NCI-H510A (cell line): Measurements from ENCODE around the gene SSBP2.

Experiments used
- DNase-seq: peaks from one replicate; lab custom pipeline; 2025; lab: John Stamatoyannopoulos, UW

Gene SSBP2

DNA sequence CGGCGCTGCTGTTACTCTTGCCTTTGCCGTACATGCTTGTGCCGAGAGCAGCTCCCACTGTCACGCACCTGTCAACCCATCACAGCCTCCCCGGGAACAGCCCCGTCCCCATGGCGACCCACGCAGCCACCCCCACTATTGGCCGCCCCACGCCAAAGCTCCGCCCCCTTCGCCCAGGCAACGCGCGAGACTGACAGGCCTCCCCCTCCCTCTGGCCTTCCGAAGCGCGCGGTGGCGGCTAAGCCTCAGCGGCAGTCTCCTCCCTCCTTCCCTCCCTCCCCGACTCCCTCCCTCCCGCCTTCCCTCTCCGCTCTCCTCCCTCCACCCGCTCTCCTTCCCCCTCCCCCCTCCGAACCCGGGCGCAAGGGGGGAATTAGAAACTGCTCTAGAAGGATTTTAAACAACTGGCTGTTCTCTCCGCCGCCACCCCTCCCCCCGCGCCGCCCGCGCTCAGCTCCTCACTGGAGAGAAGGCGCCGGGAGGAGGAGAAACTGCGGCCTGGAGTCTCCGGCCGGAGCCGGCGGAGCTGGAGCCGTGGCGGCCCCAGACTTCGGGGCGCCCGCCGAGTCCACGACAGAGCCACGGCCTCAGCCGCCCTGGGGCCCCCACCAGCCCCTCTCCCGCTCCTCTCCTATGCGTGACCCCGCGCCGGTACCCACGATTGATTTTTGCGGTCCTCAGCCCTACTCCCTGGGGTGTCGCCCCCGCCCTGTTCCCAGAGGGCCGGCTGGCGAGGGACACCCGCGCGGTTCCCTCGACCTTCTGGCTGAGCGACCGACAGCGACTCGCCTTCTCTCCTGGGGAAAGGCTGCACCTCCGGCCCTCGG, at the start of gene SSBP2:
TSS of gene SSBP2 (minus strand) at position 89 of the 827 bp plus-strand sequence. CDS start at position 34, 55 bp downstream.
- DNase-seq, result peak; percentile 89

DNA sequence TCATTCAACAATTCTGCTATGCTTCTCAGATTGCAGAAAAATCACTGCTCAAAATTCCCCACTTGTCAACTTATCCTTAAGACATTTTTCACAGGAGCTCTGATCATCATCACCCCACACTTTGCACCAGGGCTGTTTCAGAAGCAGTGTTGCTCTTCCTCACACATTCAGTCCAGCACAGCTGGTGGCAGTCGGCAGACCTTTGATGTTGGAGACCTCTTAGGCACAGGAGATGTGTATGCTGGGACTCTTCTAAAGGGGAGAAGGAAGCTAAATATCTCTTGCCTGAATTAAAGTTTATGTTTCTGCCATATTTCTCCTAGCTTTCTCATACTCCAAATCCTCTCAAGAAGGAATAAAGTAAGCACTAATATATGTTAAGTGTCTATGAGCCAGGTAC, 44.8 kb upstream of the SSBP2 start:
- DNase-seq, result no peak

DNA sequence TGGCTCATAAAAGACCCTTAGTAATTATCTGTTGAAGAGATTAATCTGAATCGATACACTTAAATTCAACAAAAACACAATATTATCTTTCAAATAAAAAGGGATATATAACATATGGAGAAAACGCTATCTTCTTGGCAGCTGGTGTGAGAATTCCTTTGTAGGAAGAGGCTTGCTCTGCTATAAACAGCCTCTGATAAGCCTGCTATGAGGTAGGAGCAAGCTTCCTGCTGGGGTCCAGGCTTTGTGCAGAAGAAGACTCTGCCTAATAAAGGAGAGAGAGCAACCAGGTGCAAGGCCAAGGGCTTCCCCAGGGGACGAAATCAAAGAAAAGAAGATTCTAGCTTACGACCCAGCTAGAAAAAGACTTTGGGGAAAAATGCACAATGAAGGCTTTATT, 43.3 kb upstream of the SSBP2 start:
- no peak for DNase-seq

GRCh38 chr5:81790336-81790735, 39.4 kb upstream of the SSBP2 start:
- no peak for DNase-seq

GRCh38 chr5:81789033-81789432, 38.1 kb upstream of the SSBP2 start:
- DNase-seq, result no peak

- no peak for DNase-seq
Measured at GRCh38 chr5:81788329-81788728, 37.4 kb upstream of the SSBP2 start.

- DNase-seq, result no peak
Measured at GRCh38 chr5:81787474-81788242, 36.8 kb upstream of the SSBP2 start.

GRCh38 chr5:81786991-81787390, 36.1 kb upstream of the SSBP2 start:
- DNase-seq, result no peak

DNA sequence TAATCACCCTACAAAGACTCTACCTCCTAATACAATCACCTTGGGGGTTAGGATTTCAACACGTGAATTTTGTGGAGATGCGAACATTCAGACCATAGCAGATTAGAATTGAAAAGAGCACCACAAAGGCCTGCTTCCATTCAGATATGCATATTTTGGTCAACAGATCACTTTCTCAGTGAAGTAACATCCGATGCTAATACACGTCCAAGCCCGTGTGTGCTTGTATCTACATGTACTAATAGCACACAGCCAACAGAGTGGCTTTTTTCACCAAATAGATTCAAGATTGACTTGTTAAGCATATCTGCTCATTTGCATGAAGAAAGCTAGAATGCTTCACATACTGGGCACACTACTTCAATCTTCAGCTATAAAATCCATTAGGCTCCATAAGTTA, 35.6 kb upstream of the SSBP2 start:
- DNase-seq, result no peak

DNA sequence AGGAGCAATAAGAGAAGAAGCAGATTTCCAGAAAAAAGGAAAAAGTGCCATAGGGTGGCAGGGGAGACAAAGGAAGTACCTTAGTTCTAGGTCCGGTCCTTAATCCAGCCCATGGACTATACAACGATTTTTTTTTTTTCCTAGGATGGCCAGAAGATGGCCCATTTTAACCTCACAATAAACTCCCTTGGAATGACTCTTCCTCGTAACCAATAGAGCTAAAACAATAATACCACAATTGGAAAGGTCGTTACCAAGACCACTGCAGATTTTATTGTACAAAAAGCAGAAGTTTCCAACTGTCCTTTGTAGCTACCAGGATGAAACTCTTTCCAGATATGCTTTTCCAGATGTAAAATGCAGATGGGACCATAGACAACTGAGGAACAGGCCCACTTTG, 34.4 kb upstream of the SSBP2 start:
- DNase-seq, result no peak

GRCh38 chr5:81783401-81783800, 32.5 kb upstream of the SSBP2 start:
- no peak for DNase-seq

DNA sequence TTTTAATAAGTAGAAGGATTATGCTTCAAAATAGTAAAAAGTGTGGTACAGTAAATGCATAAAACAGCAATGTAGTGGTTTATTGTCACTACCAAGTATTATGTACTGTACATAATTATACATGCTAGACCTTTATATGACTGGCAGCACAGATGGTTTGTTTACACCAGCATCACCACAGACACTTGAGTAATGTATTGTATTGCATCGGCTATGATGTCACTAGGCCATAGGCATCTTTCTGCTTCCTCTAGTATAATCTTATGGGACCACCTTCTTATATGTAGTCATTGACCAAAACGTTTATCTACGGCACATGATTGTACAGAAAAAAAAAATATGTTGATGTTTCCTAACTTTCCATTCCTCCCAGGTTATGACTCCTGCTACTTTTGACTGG, 31.9 kb upstream of the SSBP2 start:
- no peak for DNase-seq

DNA sequence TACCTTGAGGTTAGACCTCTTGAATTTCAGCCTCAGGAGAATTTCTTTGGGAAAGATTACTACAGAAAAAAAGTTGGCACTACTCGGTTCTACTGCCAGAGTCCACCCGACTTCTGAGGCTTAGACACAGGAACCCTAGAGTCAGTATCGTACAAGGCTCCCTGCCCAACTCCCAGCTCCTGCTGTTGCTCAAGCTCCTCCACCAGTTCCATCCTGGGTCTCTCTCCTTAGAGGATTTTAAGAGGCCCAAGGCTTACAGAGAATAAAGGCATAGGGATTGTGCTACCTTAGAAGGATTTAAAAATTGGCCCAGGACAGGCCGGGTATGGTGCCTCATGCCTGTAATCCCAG, 29.0 kb upstream of the SSBP2 start:
- no peak for DNase-seq

GRCh38 chr5:81779125-81779915, 28.4 kb upstream of the SSBP2 start:
- DNase-seq, result no peak

- DNase-seq, result no peak
Measured at GRCh38 chr5:81778642-81779041, 27.7 kb upstream of the SSBP2 start.

GRCh38 chr5:81776258-81776657, 25.4 kb upstream of the SSBP2 start:
- DNase-seq, result no peak

GRCh38 chr5:81774374-81774773, 23.5 kb upstream of the SSBP2 start:
- DNase-seq, result no peak

DNA sequence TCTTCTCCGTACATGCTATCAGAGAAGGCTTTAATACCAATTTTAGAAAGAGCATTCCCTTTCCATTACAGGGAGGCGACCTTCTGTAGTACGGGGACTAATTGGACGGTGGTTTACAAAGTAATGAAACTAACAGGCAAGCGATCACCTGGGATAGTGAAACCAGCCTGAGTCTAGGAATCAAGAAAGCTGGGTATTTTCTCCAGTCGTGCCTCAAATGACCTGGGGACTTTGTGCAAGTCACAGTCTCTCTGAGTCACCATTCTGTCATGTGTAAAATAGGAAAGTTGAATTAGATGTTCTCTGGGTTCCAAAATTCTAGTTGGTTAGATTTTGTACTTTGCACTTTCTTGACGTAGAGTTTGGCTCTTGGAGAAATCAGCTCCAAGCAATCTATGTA, 22.7 kb upstream of the SSBP2 start:
- DNase-seq, result no peak

DNA sequence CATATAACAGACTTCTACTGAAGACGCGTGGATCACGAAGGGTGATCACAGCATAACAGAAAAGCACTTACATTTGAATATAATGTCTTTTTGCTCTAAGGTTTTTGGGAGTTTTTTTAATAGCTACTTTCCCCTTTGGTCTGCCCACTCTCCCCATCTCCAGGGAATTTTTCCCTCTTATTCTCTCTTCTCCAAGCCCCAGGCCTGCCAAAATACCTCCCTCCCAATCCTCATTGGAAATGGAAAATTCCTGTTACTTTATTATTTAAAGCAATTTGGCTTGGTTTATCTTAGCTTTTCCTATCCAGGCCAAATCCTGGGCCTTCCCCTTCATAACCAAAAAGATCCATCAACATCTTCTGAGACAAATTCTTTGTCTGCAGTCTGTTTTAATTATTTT, 22.3 kb upstream of the SSBP2 start:
- no peak for DNase-seq

DNA sequence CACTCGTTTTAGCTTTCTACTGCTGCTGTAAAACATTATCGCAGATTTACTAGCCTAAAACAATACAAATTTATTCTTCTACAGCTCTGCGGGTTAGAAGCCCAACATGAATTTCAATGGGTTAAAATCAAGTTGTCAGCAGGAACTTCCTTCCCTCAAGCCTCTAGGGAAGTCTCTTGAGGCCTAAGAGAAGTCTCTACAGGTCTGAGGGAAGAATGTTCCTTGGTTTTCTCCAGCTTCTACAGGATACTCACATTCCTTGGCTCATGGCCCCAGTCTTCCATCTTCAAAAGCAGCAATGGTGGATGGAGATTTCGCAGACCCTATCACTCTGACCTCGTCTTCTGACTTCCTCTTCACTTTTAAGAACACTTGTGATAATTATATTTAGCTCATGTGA, 21.6 kb upstream of the SSBP2 start:
- no peak for DNase-seq

GRCh38 chr5:81768935-81769452, 18.1 kb upstream of the SSBP2 start:
- no peak for DNase-seq

DNA sequence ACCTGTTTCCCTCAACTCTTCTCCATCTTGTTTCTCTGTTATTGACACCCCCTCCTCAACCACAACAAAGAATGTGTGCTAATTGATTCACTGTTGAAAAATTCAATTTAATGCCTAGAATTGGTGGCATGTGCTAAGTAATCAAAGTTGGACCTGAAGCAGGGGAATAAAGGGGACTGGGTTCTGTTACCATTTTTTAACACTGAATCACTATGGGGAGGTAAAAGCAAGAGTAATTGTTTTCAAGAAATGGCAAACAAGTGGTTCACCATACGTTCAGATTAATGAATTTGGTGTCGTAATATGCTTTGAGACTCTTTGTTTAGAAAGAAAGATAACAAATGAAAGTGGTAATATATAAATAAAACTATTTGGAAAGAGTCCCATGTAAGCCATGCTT, 17.0 kb upstream of the SSBP2 start:
- DNase-seq, result no peak

DNA sequence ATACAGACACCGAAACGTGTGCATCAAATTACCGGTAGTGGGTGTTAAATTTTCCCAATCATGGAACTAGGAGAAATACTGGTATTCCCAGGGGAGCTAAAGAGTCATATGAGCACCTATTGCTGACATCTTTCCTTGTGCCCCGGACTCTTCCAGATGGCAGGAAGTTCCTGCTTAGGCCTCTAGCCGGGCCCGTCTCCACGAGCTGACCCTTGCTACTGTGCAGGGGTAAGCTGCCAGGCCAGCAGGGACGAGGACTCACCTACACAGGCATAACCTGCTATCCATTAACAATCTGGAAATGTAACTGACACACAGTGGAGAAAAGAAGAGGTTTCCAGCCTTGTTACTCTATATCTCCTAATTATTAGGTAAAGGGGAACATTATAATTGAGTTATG, 16.2 kb upstream of the SSBP2 start:
- no peak for DNase-seq
